HG03159 (cell line): Measurements from ENCODE around the gene GTPBP6.
A peak's percentile ranks its signal among the peaks of the same experiment; 100 is the strongest.
"Not testable (repeated sequence)": the region's sequence is repeated elsewhere in the genome, so short reads cannot be mapped to it uniquely, and the experiment has no call there.

Source experiments
- ATAC-seq: cut with Tn5 transposase; IDR thresholded peaks from one replicate; pipeline ENCODE4 v1.9.1; 2021; ENCODE audit warnings: mild to moderate bottlenecking, moderate library complexity; ENCODE audit not compliant: unreplicated experiment

The GTPBP6 gene

GRCh38 chrX:292900-293897 is 25.4 kb downstream of the GTPBP6 start:
- no peak for ATAC-seq

- ATAC-seq: no peak
Observed at GRCh38 chrX:291411-291901, 27.1 kb downstream of the GTPBP6 start.

- no peak for ATAC-seq
Observed at GRCh38 chrX:290476-291166, 28.0 kb downstream of the GTPBP6 start.

GRCh38 chrX:288561-288991 is 30.0 kb downstream of the GTPBP6 start:
- no peak for ATAC-seq

GRCh38 chrX:287670-288069 is 30.9 kb downstream of the GTPBP6 start:
- ATAC-seq: no peak

GRCh38 chrX:285076-285677 is 33.4 kb downstream of the GTPBP6 start:
- ATAC-seq: no peak

GRCh38 chrX:283115-283845 is 35.3 kb downstream of the GTPBP6 start:
- ATAC-seq: peak; percentile 100

- ATAC-seq: not testable (repeated sequence)
Observed at GRCh38 chrX:282000-282681, 36.5 kb downstream of the GTPBP6 start.

GRCh38 chrX:281166-281999 is 37.2 kb downstream of the GTPBP6 start, which contains the start of gene PLCXD1:
Gene PLCXD1 (plus strand): TSS chrX:281381. CDS start chrX:284188, 2,807 bp downstream.
- ATAC-seq: no peak

GRCh38 chrX:280722-281121 is 37.9 kb downstream of the GTPBP6 start:
- ATAC-seq: not testable (repeated sequence)

- not testable (repeated sequence) for ATAC-seq
Observed at GRCh38 chrX:279757-280604, 38.6 kb downstream of the GTPBP6 start.

- ATAC-seq: peak; percentile 30
Observed at GRCh38 chrX:276581-277201, 41.9 kb downstream of the GTPBP6 start.

GRCh38 chrX:275967-276580 is 42.5 kb downstream of the GTPBP6 start:
- peak; percentile 79 for ATAC-seq

- peak; percentile 24 for ATAC-seq
Observed at GRCh38 chrX:275476-275966, 43.1 kb downstream of the GTPBP6 start.

GRCh38 chrX:274904-275475 is 43.6 kb downstream of the GTPBP6 start:
- ATAC-seq: no peak

GRCh38 chrX:270848-271367 is 47.7 kb downstream of the GTPBP6 start:
- no peak for ATAC-seq
